Naive thymus-derived CD8-positive, alpha-beta T cell (primary cell): Measurements from ENCODE around the gene CYP1B1. TPM values are rescaled to one million over a fixed set of nuclear protein-coding genes. Genes with fewer than 3 reads are reported as not detected.

Experiments
- ATAC-seq, 2 donors: fragments of 150-1000 bp; cut with Tn5 transposase in 1 of 2; sonication (Bioruptor Pico), chemical (Tn5 transposase) in 1 of 2; 1 replicate in 1 of 2; 2 replicates in 1 of 2; pipeline ENCODE4 v1.10.0; 2021; ENCODE audit warnings: mild to moderate bottlenecking in 2 of 2, moderate library complexity in 2 of 2
- POLR2A ChIA-PET: fragments of 350-600 bp; sonication (Branson Sonifier 250); formaldehyde crosslinking; loops from one replicate; lab custom pipeline; 2021; ENCODE audit warnings: antibody characterized with exemption; lab: Charles Lee
- DNase-seq, 10 donors: peaks; one replicate each; pipeline versions ENCODE4 v3.0.0 to v3.0.0-alpha.2; 2020 to 2022
- H3K27ac Mint-ChIP-seq, 10 donors: one replicate each; pipeline ENCODE4 v1.8.0; 2020 to 2022; ENCODE audit warnings: mild to moderate bottlenecking in 10 of 10, mixed read lengths in 10 of 10, moderate library complexity in 4 of 10, inconsistent platforms in 1 of 10
- H3K27me3 Mint-ChIP-seq, 5 donors: one replicate each; pipeline ENCODE4 v1.8.0; 2021 to 2022; ENCODE audit warnings: mixed read lengths in 5 of 5
- H3K36me3 Mint-ChIP-seq, 3 donors: one replicate each; pipeline ENCODE4 v1.8.0; 2020 to 2022; ENCODE audit warnings: mixed read lengths in 3 of 3, mild to moderate bottlenecking in 2 of 3, inconsistent platforms in 1 of 3
- H3K4me1 Mint-ChIP-seq, 4 donors: one replicate each; pipeline ENCODE4 v1.8.0; 2021 to 2022; ENCODE audit warnings: mixed read lengths in 4 of 4
- H3K4me3 Mint-ChIP-seq, 10 donors: one replicate each; pipeline ENCODE4 v1.8.0; 2020 to 2022; ENCODE audit warnings: mild to moderate bottlenecking in 10 of 10, mixed read lengths in 10 of 10, moderate library complexity in 6 of 10, inconsistent platforms in 1 of 10
- H3K9me3 Mint-ChIP-seq, 9 donors: one replicate each; pipeline ENCODE4 v1.8.0; 2020 to 2022; ENCODE audit warnings: mixed read lengths in 9 of 9, mild to moderate bottlenecking in 3 of 9, inconsistent platforms in 1 of 9, moderate library complexity in 1 of 9
- polyA plus RNA-seq, 3 donors: library from polyadenylated mRNA; unstranded; fragments of 300-500 nt; fragmentation: Illumina TruSeq; gene quantifications; one replicate each; pipeline ENCODE4 v1.2.3, GENCODE V29; 2021
- total RNA-seq, 8 experiments: library from RNA in 2 of 8; stranded (reverse) in 2 of 8; gene quantifications; one replicate each; pipeline ENCODE4 v1.2.3 and lab custom pipeline; 2021 to 2026

CYP1B1 gene
- total and polyA plus RNA-seq, 5 experiments from 2014 or later: 0.10 to 3.9 (median 1.2) TPM; not detected in 1

DNA sequence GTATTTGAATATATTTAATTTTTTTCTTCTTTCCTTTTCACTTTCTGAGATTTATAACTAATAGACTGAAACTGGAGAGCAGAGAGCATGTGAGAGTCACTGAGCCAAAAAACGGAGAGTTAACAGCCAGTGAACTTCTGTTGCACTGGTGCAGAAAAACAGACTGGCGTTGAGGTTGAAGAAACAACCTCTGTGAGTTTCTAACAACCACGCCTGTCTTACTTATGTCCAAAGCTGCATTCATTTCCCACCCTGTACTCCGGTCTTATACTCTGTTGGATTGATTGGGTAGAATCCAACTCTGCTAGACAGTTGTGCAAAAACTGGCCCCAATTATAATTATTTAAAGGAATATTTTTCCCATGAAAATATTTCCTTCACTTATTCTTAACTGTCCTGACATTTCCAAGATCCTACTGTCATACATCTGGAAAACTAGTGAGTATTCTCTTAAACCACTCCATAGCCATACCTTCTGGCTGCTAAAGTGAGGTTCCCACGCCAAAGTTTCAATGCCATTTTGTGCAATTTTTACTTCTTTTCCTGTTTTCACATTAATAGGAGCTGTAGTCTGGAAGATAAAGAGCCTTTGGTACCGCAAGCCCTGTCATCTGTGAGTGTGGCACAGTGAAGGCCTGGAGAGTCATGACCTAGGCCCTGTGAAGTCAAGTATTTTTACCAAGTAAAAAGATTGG, 9.4 kb downstream of the CYP1B1 start:
- Mint-ChIP-seq H3K27ac (no peak overlapping the region), H3K27me3 (peaks cover 0 to 14% (median 2%) of the 10 kb centered on the region in 5 donors), H3K4me3 (no peak overlapping the region), H3K4me1 (peaks cover 0 to 1% (median 0%) of the 10 kb centered on the region in 4 donors), H3K36me3 (peaks cover 0 to 2% (median 0%) of the 10 kb centered on the region in 3 donors), H3K9me3 (peaks cover 0 to 2% (median 0%) of the 10 kb centered on the region in 9 donors)
- ATAC-seq (no peak), DNase-seq (no peak)
- POLR2A ChIA-PET: no interaction called here

- POLR2A ChIA-PET: no interaction called here
- H3K27me3 Mint-ChIP-seq: peaks cover 0 to 12% (median 2%) of the 10 kb centered on the region in 5 donors
- no peaks in the 10 kb centered on the region for H3K4me1 Mint-ChIP-seq
- peaks cover 0 to 2% (median 0%) of the 10 kb centered on the region in 3 donors for H3K36me3 Mint-ChIP-seq
- H3K9me3 Mint-ChIP-seq: peaks cover 0 to 2% (median 0%) of the 10 kb centered on the region in 9 donors
- ATAC-seq: no peak
- no peak for DNase-seq
- no peak overlapping the region for H3K4me3 Mint-ChIP-seq
- H3K27ac Mint-ChIP-seq: no peak overlapping the region
Observed at GRCh38 chr2:38065502-38066135, 10.3 kb downstream of the CYP1B1 start.

- POLR2A ChIA-PET: no interaction called here
- ATAC-seq (no peak), DNase-seq (no peak)
- Mint-ChIP-seq H3K27ac (no peak overlapping the region), H3K36me3 (peaks cover 0 to 2% (median 0%) of the 10 kb centered on the region in 3 donors), H3K27me3 (peaks cover 0 to 7% (median 2%) of the 10 kb centered on the region in 5 donors), H3K4me3 (no peak overlapping the region), H3K4me1 (no peaks in the 10 kb centered on the region), H3K9me3 (peaks cover 0 to 2% (median 0%) of the 10 kb centered on the region in 9 donors)
Observed at GRCh38 chr2:38064801-38065501, 11.0 kb downstream of the CYP1B1 start.

GRCh38 chr2:38060236-38061018, 15.5 kb downstream of the CYP1B1 start:
- Mint-ChIP-seq H3K27ac (no peak overlapping the region), H3K27me3 (peaks cover 0 to 10% (median 6%) of the 10 kb centered on the region in 5 donors), H3K9me3 (peaks cover 0 to 2% (median 0%) of the 10 kb centered on the region in 9 donors), H3K36me3 (peaks cover 0 to 5% (median 0%) of the 10 kb centered on the region in 3 donors), H3K4me1 (peaks cover 3 to 10% (median 7%) of the 10 kb centered on the region in 4 donors), H3K4me3 (peak overlapping the region in 1 of 10 donors; percentile 24)
- ATAC-seq: no peak
- POLR2A ChIA-PET: no interaction called here
- no peak for DNase-seq

- H3K36me3 Mint-ChIP-seq: peaks cover 0 to 4% (median 0%) of the 10 kb centered on the region in 3 donors
- no peak overlapping the region for H3K4me3 Mint-ChIP-seq
- ATAC-seq (no peak), DNase-seq (no peak)
- H3K27ac Mint-ChIP-seq: no peak overlapping the region
- POLR2A ChIA-PET: no interaction called here
- peaks cover 0 to 5% (median 0%) of the 10 kb centered on the region in 9 donors for H3K9me3 Mint-ChIP-seq
- H3K27me3 Mint-ChIP-seq: peaks cover 0 to 16% (median 9%) of the 10 kb centered on the region in 5 donors
- peaks cover 3 to 10% (median 7%) of the 10 kb centered on the region in 4 donors for H3K4me1 Mint-ChIP-seq
Observed at GRCh38 chr2:38057651-38058410, 18.1 kb downstream of the CYP1B1 start.

DNA sequence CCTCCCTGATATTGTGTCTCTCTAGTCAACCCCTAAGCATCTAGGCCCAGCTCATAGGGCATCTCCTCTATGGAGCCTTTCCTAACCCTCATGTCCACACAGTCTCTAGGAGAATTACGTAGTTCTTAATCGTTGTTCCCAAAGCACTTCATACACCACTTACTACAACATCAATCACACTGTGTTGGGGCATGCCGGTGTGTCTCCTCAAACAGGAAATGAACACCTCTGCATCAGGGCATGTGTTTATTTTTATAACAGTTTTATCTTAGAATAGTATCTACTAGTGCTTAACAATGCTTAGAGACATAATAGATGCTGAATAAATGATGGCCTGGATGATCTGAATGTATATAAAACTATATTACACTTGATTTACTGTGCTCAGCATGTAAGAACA, 19.7 kb downstream of the CYP1B1 start:
- Mint-ChIP-seq H3K27me3 (peaks cover 0 to 14% (median 6%) of the 10 kb centered on the region in 5 donors), H3K4me3 (no peak overlapping the region), H3K9me3 (peaks cover 0 to 3% (median 0%) of the 10 kb centered on the region in 9 donors), H3K27ac (peak overlapping the region in 1 of 10 donors; percentile 65), H3K4me1 (peaks cover 3 to 10% (median 7%) of the 10 kb centered on the region in 4 donors), H3K36me3 (peaks cover 0 to 3% (median 0%) of the 10 kb centered on the region in 3 donors)
- DNase-seq: no peak
- POLR2A ChIA-PET: no interaction called here
- ATAC-seq: peak in 1 of 2 donors; percentile 33

DNA sequence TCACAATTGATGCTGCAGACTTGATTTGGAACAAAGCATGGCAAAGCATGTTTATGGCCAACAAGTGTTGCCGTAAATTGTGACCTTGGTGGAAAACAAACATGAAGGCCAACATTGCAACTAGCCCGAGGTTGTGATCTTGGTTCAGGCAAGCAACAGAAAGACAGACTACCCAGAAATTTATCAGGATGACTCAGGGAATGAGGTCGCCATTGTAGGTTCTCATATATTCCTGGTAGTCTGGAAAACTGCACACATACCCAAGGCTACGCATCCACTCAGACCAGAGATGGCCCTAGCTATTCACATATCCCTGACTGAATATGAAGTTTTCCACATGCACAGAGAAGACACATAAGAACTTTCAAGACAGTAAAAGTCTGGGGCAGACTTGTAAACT, 30.1 kb downstream of the CYP1B1 start:
- Mint-ChIP-seq H3K27me3 (peaks cover 0 to 15% (median 3%) of the 10 kb centered on the region in 5 donors), H3K4me3 (no peak overlapping the region), H3K4me1 (no peaks in the 10 kb centered on the region), H3K9me3 (peaks cover 0 to 9% (median 5%) of the 10 kb centered on the region in 9 donors), H3K27ac (no peak overlapping the region), H3K36me3 (peaks cover 0 to 12% (median 0%) of the 10 kb centered on the region in 3 donors)
- ATAC-seq (no peak), DNase-seq (no peak)
- POLR2A ChIA-PET: no interaction called here

- Mint-ChIP-seq H3K4me1 (peaks cover 2 to 8% (median 6%) of the 10 kb centered on the region in 4 donors), H3K4me3 (no peak overlapping the region), H3K27me3 (peaks cover 19 to 51% (median 41%) of the 10 kb centered on the region in 5 donors), H3K9me3 (peaks cover 0 to 9% (median 5%) of the 10 kb centered on the region in 9 donors), H3K36me3 (peaks cover 0 to 10% (median 0%) of the 10 kb centered on the region in 3 donors), H3K27ac (no peak overlapping the region)
- POLR2A ChIA-PET: no interaction called here
- ATAC-seq: no peak
- no peak for DNase-seq
Observed at GRCh38 chr2:38039121-38039910, 36.6 kb downstream of the CYP1B1 start.

DNA sequence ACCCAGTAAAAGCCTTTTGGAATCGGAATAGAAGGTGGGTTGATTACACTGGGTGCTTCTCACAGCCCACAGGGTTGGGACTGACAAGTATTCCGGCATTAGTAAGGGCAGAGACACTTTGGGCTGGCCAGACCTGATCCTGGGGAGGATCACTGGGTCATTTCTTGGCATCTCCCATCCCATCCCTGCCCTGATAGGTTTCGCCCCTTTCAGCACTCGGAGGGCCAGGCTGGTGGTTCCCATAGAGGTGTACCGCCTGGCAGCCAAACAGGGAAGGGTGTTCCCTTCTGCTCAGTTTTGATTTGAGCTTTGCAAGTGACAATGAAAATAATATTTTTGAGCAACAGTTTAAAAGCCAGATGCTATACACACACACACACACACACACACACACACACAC, 37.3 kb downstream of the CYP1B1 start:
- no peak for ATAC-seq
- no peak overlapping the region for H3K4me3 Mint-ChIP-seq
- POLR2A ChIA-PET: interaction anchor here (0.6 kb wide), 1 partner anchor 1790 kb away, joined by 4 read pairs; no protein-coding TSS in a partner anchor
- peaks cover 0 to 8% (median 0%) of the 10 kb centered on the region in 3 donors for H3K36me3 Mint-ChIP-seq
- peaks cover 2 to 8% (median 6%) of the 10 kb centered on the region in 4 donors for H3K4me1 Mint-ChIP-seq
- peaks cover 17 to 50% (median 42%) of the 10 kb centered on the region in 5 donors for H3K27me3 Mint-ChIP-seq
- no peak for DNase-seq
- no peak overlapping the region for H3K27ac Mint-ChIP-seq
- peaks cover 0 to 9% (median 5%) of the 10 kb centered on the region in 9 donors for H3K9me3 Mint-ChIP-seq

- DNase-seq: no peak
- H3K36me3 Mint-ChIP-seq: peaks cover 0 to 4% (median 0%) of the 10 kb centered on the region in 3 donors
- H3K27me3 Mint-ChIP-seq: peaks cover 19 to 50% (median 42%) of the 10 kb centered on the region in 5 donors
- no peak for ATAC-seq
- POLR2A ChIA-PET: interaction anchor here (0.6 kb wide), 1 partner anchor 1791 kb away, joined by 4 read pairs; no protein-coding TSS in a partner anchor
- H3K4me3 Mint-ChIP-seq: peak overlapping the region in 1 of 10 donors; percentile 11
- H3K27ac Mint-ChIP-seq: no peak overlapping the region
- peaks cover 0 to 9% (median 3%) of the 10 kb centered on the region in 9 donors for H3K9me3 Mint-ChIP-seq
- peaks cover 2 to 8% (median 6%) of the 10 kb centered on the region in 4 donors for H3K4me1 Mint-ChIP-seq
Observed at GRCh38 chr2:38037757-38038621, 38.0 kb downstream of the CYP1B1 start.
